Endothelial cell of umbilical vein (primary cell): Measurements from ENCODE around the gene IQSEC2. TPM values are rescaled to one million over a fixed set of nuclear protein-coding genes. Genes with fewer than 3 reads are reported as not detected.
A peak's percentile ranks its signal among the peaks of the same experiment; 100 is the strongest.

Experiments used
- BruUV-seq: library from RNA; stranded (reverse); fragments of 400-500 nt; replicated peaks from 2 replicates; lab custom pipeline; 2021; lab: Mats Ljungman, UMichigan
- CTCF ChIA-PET: fragments of 300-600, 350-600 bp; sonication (Branson Sonifier 250); formaldehyde crosslinking; loops from one replicate; lab custom pipeline; 2021; ENCODE audit warnings: antibody characterized with exemption, inconsistent platforms; lab: Charles Lee
- POLR2A ChIA-PET: fragments of 300-600, 350-600 bp; sonication (Branson Sonifier 250); formaldehyde crosslinking; loops from one replicate; lab custom pipeline; 2021; ENCODE audit warnings: antibody characterized with exemption, inconsistent platforms; lab: Charles Lee
- DNase-seq: peaks from one replicate; pipeline ENCODE4 v3.0.0-alpha.2; 2011; ENCODE audit warnings: low read depth, low spot score
- FAIRE-seq: peaks from 2 replicates; lab custom pipeline; 2011; peaks lifted over from hg19 to GRCh38; lab: Jason Lieb, UNC
- H2AFZ ChIP-seq: 2 replicates; pipeline ENCODE4 v1.6.0; 2012; ENCODE audit warnings: low read depth, low read length, control low read depth, inconsistent platforms
- H3K27ac ChIP-seq: 2 replicates; pipeline ENCODE4 v1.5.1; 2011; ENCODE audit warnings: low read depth, mild to moderate bottlenecking, control low read depth, low read length, moderate library complexity; ENCODE audit not compliant: insufficient read depth
- H3K27me3 ChIP-seq, 2 experiments: 2 replicates each; pipeline versions ENCODE4 v1.6.0 to v1.6.1; 2011; ENCODE audit warnings: low read length in 2 of 2, mixed read lengths in 1 of 2; ENCODE audit not compliant: control insufficient read depth in 2 of 2, insufficient read depth in 2 of 2
- H3K36me3 ChIP-seq, 2 experiments: 2 replicates in 1 of 2; 3 replicates in 1 of 2; pipeline ENCODE4 v1.5.1; 2011; ENCODE audit warnings: low read length in 2 of 2, mild to moderate bottlenecking in 1 of 2, moderate library complexity in 1 of 2; ENCODE audit not compliant: control insufficient read depth in 2 of 2, insufficient read depth in 2 of 2; ENCODE audit errors: extremely low read depth in 1 of 2
- H3K4me1 ChIP-seq: 3 replicates; pipeline ENCODE4 v1.5.1; 2011; ENCODE audit warnings: mild to moderate bottlenecking, low read length; ENCODE audit not compliant: control insufficient read depth, insufficient read depth; ENCODE audit errors: extremely low read depth
- H3K4me2 ChIP-seq: 2 replicates; pipeline ENCODE4 v1.6.1; 2011; ENCODE audit warnings: low read length, control low read depth, mixed read lengths; ENCODE audit not compliant: insufficient read depth
- H3K4me3 ChIP-seq, 3 experiments: fragments of 200-600 bp in 1 of 3; sonication (generic), shearing (Covaris generic) in 1 of 3; replicated peaks in 1 of 3; 2 replicates each; pipeline ENCODE4 v1.5.1; 2011 to 2016; ENCODE audit warnings: control low read depth in 3 of 3, low read length in 3 of 3, mild to moderate bottlenecking in 2 of 3, inconsistent platforms in 1 of 3, low read depth in 1 of 3, moderate library complexity in 1 of 3; ENCODE audit not compliant: insufficient read depth in 1 of 3
- H3K79me2 ChIP-seq: 2 replicates; pipeline ENCODE4 v1.6.0; 2012; ENCODE audit warnings: low read length, inconsistent platforms; ENCODE audit not compliant: control insufficient read depth, insufficient read depth
- H3K9ac ChIP-seq: replicated peaks from 2 replicates; pipeline ENCODE3; 2011; ENCODE audit warnings: low read length, control low read depth; ENCODE audit not compliant: insufficient read depth; ENCODE audit errors: extremely low read depth
- H3K9me1 ChIP-seq: replicated peaks from 3 replicates; pipeline ENCODE4 v1.6.0; 2011; ENCODE audit warnings: mild to moderate bottlenecking, low read length; ENCODE audit not compliant: control insufficient read depth, insufficient read depth; ENCODE audit errors: extremely low read depth
- H3K9me3 ChIP-seq: replicated peaks from 2 replicates; pipeline ENCODE4 v1.5.1; 2012; ENCODE audit warnings: low read length, inconsistent platforms; ENCODE audit not compliant: control insufficient read depth, insufficient read depth
- H4K20me1 ChIP-seq: replicated peaks from 2 replicates; pipeline ENCODE3; 2011; ENCODE audit warnings: mild to moderate bottlenecking, low read length; ENCODE audit not compliant: control insufficient read depth, insufficient read depth; ENCODE audit errors: extremely low read depth
- EZH2 ChIP-seq: IDR thresholded peaks from 2 replicates; pipeline ENCODE4 v1.6.1; 2012; ENCODE audit warnings: borderline replicate concordance, low read depth, mild to moderate bottlenecking, moderate library complexity, low read length, inconsistent platforms; ENCODE audit not compliant: severe bottlenecking
- FOS ChIP-seq: IDR thresholded peaks from 2 replicates; pipeline ENCODE4 v1.6.1; 2011; ENCODE audit warnings: mild to moderate bottlenecking, low read length, moderate library complexity, borderline replicate concordance; ENCODE audit not compliant: insufficient read depth
- GATA2 ChIP-seq: IDR thresholded peaks from 2 replicates; pipeline ENCODE4 v1.7.0; 2011; ENCODE audit warnings: low read depth, mild to moderate bottlenecking, moderate library complexity, mixed read lengths, low read length; ENCODE audit not compliant: insufficient read length, insufficient read depth
- JUN ChIP-seq: IDR thresholded peaks from 2 replicates; pipeline ENCODE4 v1.6.1; 2011; ENCODE audit warnings: borderline replicate concordance, low read depth; ENCODE audit not compliant: insufficient read length, insufficient read depth
- MAX ChIP-seq: IDR thresholded peaks from 2 replicates; pipeline ENCODE4 v1.6.1; 2011; ENCODE audit not compliant: insufficient read depth, insufficient read length
- MYC ChIP-seq: IDR thresholded peaks from one replicate; pipeline ENCODE4 v1.6.1; 2011; ENCODE audit warnings: mild to moderate bottlenecking, low read depth, low read length
- POLR2A ChIP-seq: IDR thresholded peaks from 2 replicates; pipeline ENCODE4 v1.6.1; 2012; ENCODE audit warnings: low read depth, mild to moderate bottlenecking, control low read depth, low read length
- POLR2AphosphoS5 ChIP-seq: IDR thresholded peaks from 2 replicates; pipeline ENCODE4 v1.6.1; 2012; ENCODE audit warnings: low read depth, mild to moderate bottlenecking, control low read depth, low read length, moderate library complexity; ENCODE audit not compliant: insufficient read depth
- dilution Hi-C: fragments of 300-500 bp; cut with MboI; formaldehyde crosslinking; loops from one replicate; pipeline ENCODE4 v1.15.0; 2019; ENCODE audit warnings: low sequenced_read_pairs; ENCODE audit not compliant: extremely low pct_ligation_motif_present
- intact Hi-C: fragments of 100-400 bp; cut with micrococcal nuclease; formaldehyde crosslinking; loops from one replicate; pipeline ENCODE4 v1.10.0; 2022
- polyA plus RNA-seq, 4 experiments: library from polyadenylated mRNA; depleted of rRNA in 3 of 4; stranded (reverse) in 3 of 4; unstranded in 1 of 4; fragments of >200 nt; gene quantifications; 2 replicates each; pipeline versions ENCODE4 v1.2.1 to v1.2.3, GENCODE V29; 2011 to 2012; ENCODE audit warnings: missing spikeins in 1 of 4
- total RNA-seq: library from RNA; stranded (reverse); gene quantifications from 2 replicates; pipeline ENCODE4 v1.2.3, GENCODE V29; 2021
- TF ChIP-seq, protein P1 (sequence below), 2 donors: IDR thresholded peaks; 1 replicate in 1 of 2; 2 replicates in 1 of 2; pipeline ENCODE4 v1.5.1; 2011; ENCODE audit warnings: low read length in 2 of 2, mild to moderate bottlenecking in 2 of 2, moderate library complexity in 2 of 2, control low read depth in 1 of 2, inconsistent platforms in 1 of 2, low read depth in 1 of 2; ENCODE audit not compliant: insufficient read depth in 1 of 2; ENCODE audit errors: extremely low read depth in 1 of 2

Gene IQSEC2
- total and polyA plus RNA-seq, 2 donors (not counting 3 experiments of a cell fraction or from before 2014, with no cell fraction given), result 5.4 to 9.9 TPM

GRCh38 chrX:53239474-53239873 lies 41.9 kb downstream of the IQSEC2 start:
- Histone ChIP-seq H3K9ac (no peak overlapping the region), H3K4me1 (no peaks in the 10 kb centered on the region), H3K4me2 (no peak overlapping the region), H3K36me3 (peaks cover 0 to 2% of the 10 kb centered on the region in 2 experiments), H3K27me3 (no peaks in the 10 kb centered on the region), H2AFZ (no peak overlapping the region), H3K9me1 (no peaks in the 10 kb centered on the region), H3K79me2 (no peaks in the 10 kb centered on the region), H3K4me3 (no peak overlapping the region), H3K9me3 (no peaks in the 10 kb centered on the region), H3K27ac (no peak overlapping the region), H4K20me1 (no peaks in the 10 kb centered on the region)
- intact Hi-C loops, result no loop called here
- POLR2A ChIA-PET, result no interaction called here
- no peak for TF ChIP-seq JUN
- TF ChIP-seq, protein P1, sequence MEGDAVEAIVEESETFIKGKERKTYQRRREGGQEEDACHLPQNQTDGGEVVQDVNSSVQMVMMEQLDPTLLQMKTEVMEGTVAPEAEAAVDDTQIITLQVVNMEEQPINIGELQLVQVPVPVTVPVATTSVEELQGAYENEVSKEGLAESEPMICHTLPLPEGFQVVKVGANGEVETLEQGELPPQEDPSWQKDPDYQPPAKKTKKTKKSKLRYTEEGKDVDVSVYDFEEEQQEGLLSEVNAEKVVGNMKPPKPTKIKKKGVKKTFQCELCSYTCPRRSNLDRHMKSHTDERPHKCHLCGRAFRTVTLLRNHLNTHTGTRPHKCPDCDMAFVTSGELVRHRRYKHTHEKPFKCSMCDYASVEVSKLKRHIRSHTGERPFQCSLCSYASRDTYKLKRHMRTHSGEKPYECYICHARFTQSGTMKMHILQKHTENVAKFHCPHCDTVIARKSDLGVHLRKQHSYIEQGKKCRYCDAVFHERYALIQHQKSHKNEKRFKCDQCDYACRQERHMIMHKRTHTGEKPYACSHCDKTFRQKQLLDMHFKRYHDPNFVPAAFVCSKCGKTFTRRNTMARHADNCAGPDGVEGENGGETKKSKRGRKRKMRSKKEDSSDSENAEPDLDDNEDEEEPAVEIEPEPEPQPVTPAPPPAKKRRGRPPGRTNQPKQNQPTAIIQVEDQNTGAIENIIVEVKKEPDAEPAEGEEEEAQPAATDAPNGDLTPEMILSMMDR (IDR thresholded peaks at IDR 0.05; ENCODE audit: extremely low read depth in 1 of 2, insufficient read depth in 1 of 2, low read depth in 1 of 2, low read length in 2 of 2), result peak in 1 of 2 donors; percentile 4
- no peak for TF ChIP-seq MAX
- dilution Hi-C loops, result no loop called here
- FAIRE-seq (no peak), DNase-seq (no peak)
- BruUV-seq, result no TSS peak
- CTCF ChIA-PET, result no interaction called here

DNA sequence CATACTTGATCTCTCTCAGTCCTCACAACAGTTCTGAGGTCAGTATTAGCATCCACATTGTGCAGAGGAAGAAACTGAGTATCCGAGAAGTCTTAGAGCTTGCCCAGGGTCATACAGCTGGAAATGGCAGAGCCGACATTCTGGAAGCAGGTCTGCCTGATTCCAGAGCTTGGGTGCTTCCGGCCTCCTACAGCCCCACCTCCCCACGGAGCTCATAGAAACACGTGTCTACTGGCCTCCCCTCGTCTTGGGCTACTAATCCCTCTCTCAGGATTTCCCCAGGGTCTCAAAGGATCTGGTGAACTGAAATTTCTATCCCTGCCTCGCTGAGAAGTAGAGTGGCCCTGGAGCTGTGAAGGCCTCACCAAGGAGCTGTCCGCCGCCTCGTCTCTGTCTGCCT lies 44.3 kb downstream of the IQSEC2 start:
- Histone ChIP-seq H3K4me1 (no peaks in the 10 kb centered on the region), H3K9me1 (no peaks in the 10 kb centered on the region), H3K4me3 (no peak overlapping the region), H3K27me3 (no peaks in the 10 kb centered on the region), H3K9ac (no peak overlapping the region), H3K4me2 (no peak overlapping the region), H3K79me2 (no peaks in the 10 kb centered on the region), H3K27ac (no peak overlapping the region), H3K9me3 (no peaks in the 10 kb centered on the region), H4K20me1 (no peaks in the 10 kb centered on the region), H2AFZ (no peak overlapping the region), H3K36me3 (peaks cover 0 to 2% of the 10 kb centered on the region in 2 experiments)
- CTCF ChIA-PET, result no interaction called here
- FAIRE-seq (no peak), DNase-seq (no peak)
- POLR2A ChIA-PET, result no interaction called here
- TF ChIP-seq POLR2A (no peak), FOS (no peak), JUN (no peak), MYC (no peak), EZH2 (no peak), MAX (no peak), POLR2AphosphoS5 (no peak), GATA2 (no peak)
- TF ChIP-seq, protein P1 (IDR thresholded peaks at IDR 0.05; ENCODE audit: extremely low read depth in 1 of 2, insufficient read depth in 1 of 2, low read depth in 1 of 2, low read length in 2 of 2), result no peak
- dilution Hi-C loops (no loop called here), intact Hi-C loops (no loop called here)
- BruUV-seq, result no TSS peak
